G401.6 (cell line): Measurements from ENCODE around the gene RSRP1.
"Not testable (repeated sequence)": the region's sequence is repeated elsewhere in the genome, so short reads cannot be mapped to it uniquely, and the experiment has no call there.

Experiments
- FAIRE-seq: peaks from 2 replicates; lab custom pipeline; 2012; peaks lifted over from hg19 to GRCh38; lab: Jason Lieb, UNC

RSRP1 gene, protein sequence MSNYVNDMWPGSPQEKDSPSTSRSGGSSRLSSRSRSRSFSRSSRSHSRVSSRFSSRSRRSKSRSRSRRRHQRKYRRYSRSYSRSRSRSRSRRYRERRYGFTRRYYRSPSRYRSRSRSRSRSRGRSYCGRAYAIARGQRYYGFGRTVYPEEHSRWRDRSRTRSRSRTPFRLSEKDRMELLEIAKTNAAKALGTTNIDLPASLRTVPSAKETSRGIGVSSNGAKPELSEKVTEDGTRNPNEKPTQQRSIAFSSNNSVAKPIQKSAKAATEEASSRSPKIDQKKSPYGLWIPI

DNA sequence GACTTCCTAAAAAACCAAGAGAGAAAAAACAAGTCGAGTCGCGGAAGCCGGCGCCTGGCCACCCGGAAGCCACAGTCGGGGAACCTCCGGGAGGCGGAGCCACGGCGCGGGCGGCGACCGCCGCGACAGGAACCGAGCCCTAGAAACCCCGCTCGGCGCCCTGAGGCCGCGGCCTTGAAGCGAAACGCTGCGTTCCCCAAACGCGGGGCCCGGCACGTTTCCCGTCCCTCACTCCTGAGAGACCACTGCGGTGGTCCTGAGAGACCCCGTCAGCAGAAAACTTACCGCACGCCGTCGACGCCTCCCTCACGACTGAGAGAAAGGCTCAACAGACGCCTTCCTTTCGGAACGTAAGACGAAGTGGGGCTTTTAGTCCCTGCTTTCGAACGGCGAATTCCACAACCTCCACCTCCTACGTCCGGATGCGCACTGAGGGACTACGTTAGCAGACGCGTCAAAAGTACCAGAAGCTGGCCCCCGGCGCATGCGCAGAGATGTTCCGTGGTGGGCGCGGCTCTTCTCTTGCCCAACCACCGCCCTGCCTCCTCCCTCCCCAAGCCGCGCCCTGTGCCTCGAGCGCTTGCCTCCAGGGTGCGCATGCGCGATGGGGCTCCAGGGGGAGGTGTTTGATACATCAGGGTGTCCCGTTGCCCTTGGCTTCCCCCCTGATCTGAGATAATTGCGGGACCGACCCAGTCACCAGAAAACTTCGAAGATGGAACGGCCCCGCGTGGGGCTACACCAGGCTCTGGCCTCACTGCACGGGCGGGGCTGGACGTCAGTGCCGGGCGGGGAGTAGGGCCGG, at the start of gene RSRP1:
Gene RSRP1 (minus strand): TSS at position 431 of the 805 bp plus-strand sequence. CDS start 491 bp downstream, outside the sequence.
- FAIRE-seq = peak; percentile 93

DNA sequence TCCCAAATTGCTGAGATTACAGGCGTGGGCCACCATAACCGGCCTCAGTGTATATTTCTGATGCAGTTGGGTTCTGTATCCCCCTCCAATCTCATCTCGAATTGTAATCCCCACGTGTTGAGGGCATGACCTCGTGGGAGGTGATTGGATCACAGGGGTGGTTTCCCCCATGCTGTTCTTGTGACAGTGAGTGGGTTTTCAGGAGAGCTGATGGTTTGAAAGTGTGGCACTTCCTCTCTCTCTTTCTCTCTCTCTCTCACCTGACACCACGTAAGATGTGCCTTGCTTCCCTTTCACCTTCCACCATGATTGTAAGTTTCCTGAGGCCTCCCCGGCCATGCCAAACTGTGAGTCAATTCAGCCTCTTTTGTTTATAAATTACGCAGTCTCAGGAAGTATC, 49.2 kb upstream of the RSRP1 start:
- not testable (repeated sequence) for FAIRE-seq

DNA sequence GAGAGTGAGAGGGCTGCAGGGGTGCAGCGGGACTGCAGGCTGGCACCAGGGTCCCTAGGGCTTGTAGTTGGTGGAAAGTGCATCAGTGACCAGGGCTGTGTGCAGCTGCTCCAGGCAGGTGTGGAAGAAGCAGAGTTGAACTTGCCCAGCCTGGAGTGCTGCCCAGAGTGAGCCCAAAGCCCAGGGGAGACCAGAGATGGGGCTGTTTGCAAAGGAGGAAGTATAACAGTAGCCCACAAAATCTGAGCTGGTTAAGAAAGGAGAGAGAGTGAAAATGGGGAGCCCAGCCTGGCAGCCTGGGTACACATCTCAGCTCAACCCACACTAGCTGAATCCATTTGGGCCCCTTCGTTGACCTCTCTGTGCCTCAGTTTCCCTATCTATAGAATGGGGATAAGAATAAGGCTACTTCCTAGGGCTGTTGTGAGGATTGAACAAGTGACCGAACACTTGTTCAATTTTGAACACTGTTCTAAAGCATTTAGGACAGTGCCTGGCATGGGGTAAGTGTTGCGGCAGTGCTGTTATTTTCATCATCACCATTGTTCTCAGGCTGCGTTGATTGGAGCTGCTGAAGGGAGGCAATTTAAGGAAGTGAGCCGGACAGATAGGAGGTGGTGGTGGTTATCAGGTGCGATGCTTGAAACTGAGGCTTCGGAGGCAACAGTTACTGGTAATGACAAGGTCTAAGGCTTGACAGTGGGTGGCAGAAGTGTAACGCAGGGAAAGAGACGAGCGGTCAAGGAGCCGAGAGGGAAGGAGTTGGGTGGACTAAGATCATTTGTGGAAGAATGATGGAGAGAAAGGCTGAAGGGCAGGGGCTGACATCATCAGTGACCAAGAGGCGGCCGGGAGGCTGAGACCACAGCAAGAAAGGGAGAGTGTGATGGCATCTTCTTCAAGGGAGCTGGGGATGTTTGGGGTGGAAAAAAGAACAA, 47.9 kb upstream of the RSRP1 start:
- FAIRE-seq = not testable (repeated sequence)

DNA sequence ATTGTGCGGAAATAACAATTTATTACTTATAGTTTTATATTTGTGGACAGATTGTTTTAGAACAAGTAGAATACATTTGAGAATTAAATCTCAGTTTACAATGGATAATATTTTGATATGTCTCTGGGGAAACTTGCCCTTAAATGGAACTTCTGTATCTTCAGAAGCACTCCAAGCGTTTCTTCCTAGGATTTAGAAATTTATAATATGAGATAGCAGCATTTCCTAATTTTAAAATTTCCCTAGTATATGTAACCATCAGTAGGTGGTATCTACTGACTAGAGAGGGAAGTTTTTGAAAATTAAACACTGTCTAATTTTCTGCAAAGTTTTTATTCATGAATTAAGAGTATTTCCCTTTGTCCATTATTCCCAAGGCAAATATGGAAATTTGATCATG, 46.2 kb upstream of the RSRP1 start:
- FAIRE-seq = peak; percentile 13

DNA sequence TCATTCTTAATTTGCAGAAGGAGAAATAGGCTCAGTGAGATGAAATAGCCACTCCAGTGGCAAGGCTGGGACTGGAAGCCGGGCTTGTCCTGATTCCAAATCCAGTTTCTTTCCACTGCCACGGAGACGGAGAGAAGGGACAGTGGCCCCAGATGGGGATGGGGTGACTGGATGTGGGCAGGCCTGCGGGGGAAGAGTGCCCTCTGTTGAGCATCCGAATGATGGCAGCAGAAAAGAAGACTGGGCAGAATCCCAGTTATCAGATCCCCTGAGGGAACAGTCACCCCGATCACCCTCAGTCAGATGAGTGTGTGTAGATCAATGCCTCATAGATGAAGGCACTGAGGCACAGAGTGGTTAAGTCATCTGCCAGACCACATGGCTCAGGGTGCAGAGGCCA, 42.8 kb upstream of the RSRP1 start:
- peak; percentile 85 for FAIRE-seq

DNA sequence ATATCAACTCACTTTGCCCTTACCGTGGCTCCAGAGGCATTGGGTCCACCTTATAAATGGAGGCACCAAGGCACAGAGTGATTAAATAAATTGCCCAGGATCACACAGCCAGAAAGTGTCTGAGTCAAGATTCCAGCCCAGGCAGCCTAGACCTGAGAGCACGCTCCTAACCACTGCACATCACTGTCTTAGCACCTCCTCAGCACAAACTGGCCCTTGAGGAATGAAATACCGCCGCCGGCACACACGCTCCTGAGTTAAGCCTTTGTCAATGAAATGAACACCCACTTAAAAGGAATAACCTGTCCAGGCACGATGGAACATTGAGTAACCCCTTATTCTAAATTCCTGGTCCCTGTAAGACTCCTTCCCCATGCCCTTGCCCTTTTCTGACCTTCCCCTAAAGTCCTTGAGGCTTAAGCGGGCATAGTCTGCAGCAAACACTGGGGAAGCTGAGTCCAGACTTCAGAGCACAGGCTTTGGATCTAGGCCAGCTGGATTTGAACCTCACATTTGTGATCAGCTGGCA, 41.4 kb upstream of the RSRP1 start:
- FAIRE-seq = not testable (repeated sequence)

DNA sequence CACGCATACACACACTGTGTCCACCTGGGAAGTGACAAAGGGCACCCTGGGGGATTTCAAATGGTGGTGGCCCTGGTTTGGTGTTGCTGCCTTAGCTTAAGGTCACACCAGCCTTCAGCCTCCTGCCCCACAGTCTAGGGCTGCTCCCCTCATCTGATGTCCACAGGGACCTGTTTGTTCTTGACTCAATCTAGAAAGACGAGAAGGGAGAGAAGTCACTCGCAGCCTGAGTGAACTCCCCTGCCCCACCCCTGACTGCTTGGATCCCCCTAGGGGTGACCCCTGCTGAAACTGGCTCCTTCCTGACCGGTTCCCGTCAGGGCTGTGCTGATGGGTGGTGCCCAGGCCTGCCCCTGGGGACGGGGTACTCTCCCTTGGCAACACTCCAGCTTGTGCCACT, 39.9 kb upstream of the RSRP1 start:
- not testable (repeated sequence) for FAIRE-seq

DNA sequence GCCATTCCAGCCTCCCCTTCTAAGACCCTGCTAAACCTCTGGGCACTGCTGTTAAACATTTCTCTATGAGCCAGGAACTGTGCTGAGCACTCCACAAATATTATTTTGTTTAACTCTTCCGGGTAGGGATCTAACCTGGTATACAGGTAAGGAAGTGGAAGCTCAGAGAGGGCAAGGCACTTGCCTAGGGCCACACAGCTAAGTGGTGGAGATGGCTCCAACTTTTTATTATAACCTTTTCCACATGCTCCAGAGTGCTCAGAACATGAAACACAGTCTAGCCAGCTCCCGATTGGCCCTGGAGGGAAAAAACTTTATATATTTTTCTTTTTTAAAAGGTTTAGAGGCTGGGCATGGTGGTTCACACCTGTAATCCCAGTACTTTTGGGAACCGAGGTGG, 38.6 kb upstream of the RSRP1 start:
- FAIRE-seq = not testable (repeated sequence)

DNA sequence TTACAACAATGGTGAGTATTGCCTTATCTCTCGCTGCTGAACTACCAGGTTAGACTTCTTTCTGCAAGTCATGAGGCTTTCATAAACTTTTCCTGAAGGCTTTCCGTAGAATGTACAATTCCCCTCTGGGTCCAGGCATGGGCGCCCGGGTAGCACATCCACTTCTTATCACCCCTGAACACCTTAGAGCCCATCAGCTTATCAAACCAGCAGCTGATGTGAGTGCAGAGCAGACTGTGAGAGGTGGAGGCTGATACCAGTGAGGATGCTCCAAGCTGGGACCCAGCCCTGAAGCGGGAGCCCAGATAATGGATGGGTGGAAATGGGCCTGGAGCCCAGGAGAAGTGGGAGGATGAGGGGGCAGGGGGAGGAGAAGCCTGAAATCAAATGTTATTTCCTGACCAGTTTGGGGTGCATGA, 32.4 kb upstream of the RSRP1 start:
- not testable (repeated sequence) for FAIRE-seq

DNA sequence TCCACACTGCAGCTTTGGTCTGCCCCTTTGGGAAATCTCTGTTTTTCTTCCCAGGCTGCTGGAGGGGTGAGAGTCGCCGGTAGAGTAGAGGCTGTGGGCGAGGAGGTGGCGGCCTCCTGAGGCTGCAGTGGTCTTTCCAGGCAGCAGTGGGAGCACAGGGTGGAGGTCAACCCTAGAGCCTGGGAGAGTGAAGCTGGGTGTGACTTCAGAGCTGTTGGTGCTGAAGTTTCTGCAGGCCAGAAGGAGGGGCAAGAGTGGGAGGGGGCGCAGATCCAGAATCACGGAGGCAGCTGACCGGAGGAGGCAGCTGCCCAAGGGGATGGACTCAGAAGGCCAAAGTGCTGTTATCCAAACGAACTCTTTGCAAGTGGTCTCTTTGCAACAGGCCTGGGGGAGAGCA, 31.5 kb upstream of the RSRP1 start:
- not testable (repeated sequence) for FAIRE-seq

DNA sequence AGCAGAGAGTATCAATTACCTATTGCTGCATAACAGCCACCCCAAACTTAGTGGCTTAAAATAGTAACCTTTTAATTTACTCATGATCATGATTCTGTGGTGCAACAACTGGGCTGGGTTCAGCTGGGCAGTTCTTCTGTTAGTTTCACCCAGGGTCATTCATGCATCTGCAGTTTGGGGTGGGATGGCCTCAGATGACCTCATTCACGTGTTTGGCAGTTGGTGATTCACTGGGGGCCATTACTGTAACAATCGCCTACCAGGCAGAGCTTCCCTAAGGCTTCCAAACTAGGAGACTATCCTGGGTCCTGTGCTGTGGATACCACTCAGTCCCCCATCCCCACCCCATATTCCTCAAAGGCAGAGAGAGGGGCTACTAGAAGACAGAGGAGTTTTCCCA, 31.1 kb upstream of the RSRP1 start:
- FAIRE-seq = not testable (repeated sequence)

DNA sequence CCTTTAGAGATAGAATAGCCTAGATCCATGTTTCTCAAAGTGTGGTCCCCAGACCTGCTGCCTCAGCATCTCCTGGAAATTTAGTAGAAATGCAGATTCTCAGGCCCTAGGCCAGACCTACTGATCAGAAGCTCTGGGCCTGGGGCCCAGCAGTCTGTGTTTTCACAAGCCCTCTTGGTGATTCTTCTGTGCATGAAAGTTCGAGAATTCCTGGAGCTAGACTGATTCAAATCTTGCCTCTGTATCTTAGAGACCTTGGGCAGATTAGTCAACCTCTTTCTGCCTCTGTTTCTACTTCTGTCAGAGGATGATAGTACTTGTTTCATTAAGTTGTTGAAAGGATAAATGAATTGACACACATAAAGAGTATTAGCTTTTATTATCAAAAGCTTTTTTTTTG, 30.0 kb upstream of the RSRP1 start:
- FAIRE-seq = not testable (repeated sequence)

DNA sequence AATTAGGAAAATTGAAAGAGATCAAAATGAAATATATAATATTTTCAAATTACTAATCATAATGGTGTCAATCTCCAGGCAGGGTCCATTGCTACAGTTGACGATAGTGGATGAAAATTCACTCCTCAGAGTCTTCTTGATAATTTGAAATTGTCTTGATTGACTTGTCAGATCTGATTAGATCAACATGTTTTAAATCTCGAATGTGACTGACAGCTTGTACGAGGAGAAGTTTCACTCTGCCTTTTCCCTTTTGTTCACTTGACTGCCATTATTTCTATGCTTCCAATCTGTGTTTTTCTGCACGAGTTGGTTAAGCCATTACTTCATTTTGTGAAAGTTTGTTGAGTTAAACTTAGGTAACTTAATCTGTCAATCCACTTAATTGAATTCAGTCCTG, 28.4 kb upstream of the RSRP1 start:
- peak; percentile 85 for FAIRE-seq

DNA sequence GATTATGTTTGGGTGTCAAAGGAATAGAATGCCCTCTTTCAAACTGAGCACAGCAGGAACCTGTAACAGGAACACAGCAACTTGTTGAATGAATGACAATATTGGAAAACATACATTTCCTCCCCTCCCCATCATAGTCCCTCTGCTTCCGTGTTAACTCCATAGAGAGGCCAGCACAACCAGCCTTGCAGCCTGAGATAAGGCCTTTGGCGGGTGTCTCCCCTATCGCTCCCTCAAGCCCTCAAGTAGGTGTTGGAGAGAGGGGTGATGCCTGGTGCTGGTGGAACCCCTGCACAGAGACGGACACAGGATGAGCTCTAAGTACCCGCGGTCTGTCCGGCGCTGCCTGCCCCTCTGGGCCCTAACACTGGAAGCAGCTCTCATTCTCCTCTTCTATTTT, 25.0 kb upstream of the RSRP1 start, which contains the start of gene RHD:
Gene RHD (plus strand): TSS at position 272 of the 400 bp plus-strand sequence. CDS start 39 bp downstream, at position 311.
- not testable (repeated sequence) for FAIRE-seq

DNA sequence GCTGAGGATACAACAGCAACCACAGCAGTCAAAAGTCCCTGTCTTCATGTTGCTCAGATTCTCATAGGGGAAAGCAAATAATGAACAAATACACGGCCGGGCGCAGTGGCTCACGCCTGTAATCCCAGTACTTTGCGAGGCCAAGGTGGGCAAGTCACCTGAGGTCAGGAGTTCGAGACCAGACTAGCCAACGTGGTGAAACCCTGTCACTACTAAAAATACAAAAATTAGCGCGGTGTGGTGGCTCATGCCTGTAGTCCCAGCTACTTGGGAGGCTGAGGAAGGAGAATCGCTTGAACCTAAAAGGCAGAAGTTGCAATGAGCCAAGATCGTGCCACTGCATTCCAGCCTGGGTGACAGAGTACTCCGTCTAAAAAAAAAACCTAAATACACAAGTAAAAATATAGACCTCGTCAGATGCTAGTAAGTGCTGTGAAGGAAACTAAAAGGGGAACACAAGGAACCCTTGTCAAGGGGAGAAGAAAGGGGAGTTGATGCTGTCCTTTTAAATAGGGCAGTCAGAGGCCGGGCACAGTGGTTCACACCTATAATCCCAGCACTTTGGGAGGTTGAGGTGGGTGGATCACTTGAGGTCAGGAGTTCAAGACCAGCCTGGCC, 21.0 kb upstream of the RSRP1 start:
- not testable (repeated sequence) for FAIRE-seq

DNA sequence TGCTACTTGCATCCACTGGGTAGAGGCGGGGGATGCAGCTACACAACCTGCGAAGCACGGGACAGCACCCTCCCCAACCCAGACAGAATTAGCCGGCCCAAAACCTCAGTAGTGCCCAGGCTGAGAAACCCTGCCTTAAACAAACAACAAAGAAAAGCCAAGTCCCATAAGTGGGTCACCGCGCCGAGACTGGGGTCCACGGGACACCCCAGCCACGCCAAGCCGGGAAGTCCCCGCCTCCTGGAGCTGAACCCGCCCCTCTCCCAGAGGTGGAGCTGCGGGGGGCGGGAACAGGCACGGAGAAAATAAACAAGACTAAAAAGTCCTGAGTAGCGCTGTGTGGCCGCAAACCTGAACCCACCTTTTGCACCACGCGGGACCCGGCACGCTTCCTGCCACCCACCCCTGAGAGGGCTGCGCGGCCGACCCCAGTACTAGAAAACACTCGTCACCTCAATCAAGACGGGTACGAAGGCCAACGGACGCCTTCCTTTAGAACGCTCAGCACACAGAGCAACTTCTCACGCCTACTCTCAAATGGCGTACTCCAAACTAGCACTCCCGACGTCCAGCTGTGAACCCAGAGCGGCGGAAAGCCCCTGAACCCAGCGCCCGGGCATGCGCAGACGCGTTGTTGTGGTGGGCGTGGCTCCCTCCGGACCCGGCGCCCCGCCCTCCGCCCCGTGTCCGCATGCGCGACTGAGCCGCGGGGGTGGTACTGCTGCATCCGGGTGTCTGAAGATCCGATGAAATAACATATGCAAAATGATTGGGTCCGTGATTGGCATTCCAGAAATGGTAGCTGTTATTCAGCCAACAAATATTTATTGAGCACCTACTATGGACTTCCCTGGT, 20.3 kb upstream of the RSRP1 start:
- peak; percentile 98 for FAIRE-seq

DNA sequence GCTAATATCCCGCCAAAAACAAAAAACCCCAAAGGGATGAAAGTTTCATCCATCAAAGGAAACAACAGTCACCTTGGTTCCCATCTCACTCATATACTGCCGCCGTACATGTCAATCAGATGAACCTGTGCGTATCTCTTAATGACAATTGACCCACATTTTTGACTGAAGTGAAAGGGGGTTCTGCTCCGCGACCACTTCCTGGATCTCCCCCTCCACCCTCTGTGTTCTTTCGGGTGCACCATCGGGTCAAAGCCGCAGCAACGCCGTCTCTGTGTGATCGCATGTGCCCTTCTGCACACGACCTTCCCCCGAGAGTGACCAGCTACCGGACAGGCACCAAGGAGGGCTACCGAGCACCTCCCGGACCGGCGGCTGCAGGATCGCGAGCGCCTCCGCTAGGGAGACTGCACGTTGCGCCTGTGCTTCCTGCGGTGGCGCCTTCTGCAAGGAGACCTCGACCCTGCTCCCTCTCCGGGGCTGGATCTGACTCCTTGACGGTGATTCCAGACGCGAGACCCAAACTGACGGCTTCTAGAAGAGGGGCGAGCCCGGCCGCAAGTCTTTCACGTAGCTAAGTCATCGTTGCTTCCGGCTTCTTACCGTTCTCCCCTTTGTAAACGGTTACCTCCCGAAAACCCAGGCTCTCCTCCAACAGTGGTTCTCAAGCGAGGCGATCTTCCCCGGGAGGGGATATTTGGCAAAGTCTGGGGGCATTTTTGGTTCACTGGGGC, 19.5 kb upstream of the RSRP1 start:
- not testable (repeated sequence) for FAIRE-seq

DNA sequence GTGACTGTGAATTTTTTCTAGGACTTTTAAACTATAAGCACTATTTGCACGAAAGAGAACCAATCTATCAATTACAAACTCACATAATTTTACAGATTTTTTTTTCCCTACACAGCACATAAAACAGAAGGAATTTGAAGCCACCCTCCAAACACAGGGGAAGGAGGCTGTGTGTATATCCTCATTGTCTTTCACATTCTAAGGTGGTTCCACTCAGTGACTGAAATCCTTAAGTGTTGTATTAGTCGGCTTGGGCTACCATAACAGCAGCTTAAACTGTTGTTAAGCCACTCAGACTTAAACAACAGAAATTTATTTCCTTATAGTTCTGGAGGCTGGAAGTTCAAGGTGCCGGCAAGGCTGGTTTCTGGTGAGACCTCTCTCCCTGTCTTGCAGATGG, 13.1 kb upstream of the RSRP1 start:
- not testable (repeated sequence) for FAIRE-seq

DNA sequence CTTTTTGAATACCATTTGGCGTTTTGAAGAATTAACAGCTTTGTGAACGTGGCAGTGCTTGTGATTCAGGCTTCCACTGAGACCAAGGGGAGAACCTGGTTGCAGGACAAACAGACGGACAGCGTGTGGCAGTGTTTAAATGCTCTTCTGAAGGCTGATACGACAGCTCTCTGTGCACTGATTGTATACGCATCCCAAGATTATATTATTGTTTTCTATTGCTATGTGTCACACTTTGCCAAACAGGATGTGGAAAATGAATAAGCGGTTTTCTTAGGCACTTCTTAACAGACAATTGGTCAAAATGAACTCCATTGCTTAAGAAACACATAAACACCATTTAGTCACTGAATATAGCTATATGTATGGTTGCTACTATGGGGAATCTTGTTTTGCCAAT, 12.6 kb upstream of the RSRP1 start:
- FAIRE-seq = peak; percentile 76

DNA sequence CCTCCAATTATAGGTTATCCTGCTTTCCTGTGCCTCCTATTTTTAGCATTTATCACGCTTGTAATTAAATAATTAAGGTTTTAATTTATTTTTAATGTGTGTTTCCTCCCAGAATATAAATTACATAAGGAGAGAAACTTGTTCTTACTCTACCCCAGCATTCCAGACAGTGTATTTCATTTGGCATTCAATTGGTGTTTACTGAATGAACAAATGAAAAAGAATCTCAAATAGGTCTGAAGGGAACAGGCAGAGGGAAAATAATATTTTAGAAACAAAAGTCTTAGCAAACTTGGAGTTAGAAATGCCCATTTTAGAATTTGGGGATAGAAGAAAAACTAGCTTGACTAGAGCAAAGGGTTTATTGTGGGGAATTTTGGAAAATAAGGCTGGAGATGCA, 9.9 kb upstream of the RSRP1 start:
- FAIRE-seq = no peak
